Measurements from ENCODE around the gene FNDC7.
"Not testable (repeated sequence)": the region's sequence is repeated elsewhere in the genome, so short reads cannot be mapped to it uniquely, and the experiment has no call there.

The FNDC7 gene

GRCh38 chr1:108699375-108700332 lies 13.1 kb upstream of the FNDC7 start:
- DNase-seq (ENCODE audit: low spot score), result no peak

- no peak for DNase-seq (ENCODE audit: low spot score)
Measured at GRCh38 chr1:108701176-108701849, 11.4 kb upstream of the FNDC7 start.

GRCh38 chr1:108702109-108702508 lies 10.6 kb upstream of the FNDC7 start:
- DNase-seq (ENCODE audit: low spot score), result not testable (repeated sequence)

- DNase-seq (ENCODE audit: low spot score), result no peak
Measured at GRCh38 chr1:108703939-108704338, 8.8 kb upstream of the FNDC7 start.

- no peak for DNase-seq (ENCODE audit: low spot score)
Measured at GRCh38 chr1:108704496-108704895, 8.2 kb upstream of the FNDC7 start.

- DNase-seq (ENCODE audit: low spot score), result no peak
Measured at GRCh38 chr1:108706643-108707042, 6.1 kb upstream of the FNDC7 start.

- no peak for DNase-seq (ENCODE audit: low spot score)
Measured at GRCh38 chr1:108708691-108709660, 3.7 kb upstream of the FNDC7 start.

- DNase-seq (ENCODE audit: low spot score), result no peak
Measured at GRCh38 chr1:108715932-108716331, 3.2 kb downstream of the FNDC7 start.

GRCh38 chr1:108716437-108717230 lies 3.9 kb downstream of the FNDC7 start:
- peak; percentile 43 for DNase-seq (ENCODE audit: low spot score)

GRCh38 chr1:108717774-108718316 lies 5.1 kb downstream of the FNDC7 start:
- DNase-seq (ENCODE audit: low spot score), result peak; percentile 62

GRCh38 chr1:108718927-108719655 lies 6.4 kb downstream of the FNDC7 start:
- DNase-seq (ENCODE audit: low spot score), result peak; percentile 41

GRCh38 chr1:108719656-108720435 lies 7.1 kb downstream of the FNDC7 start:
- DNase-seq (ENCODE audit: low spot score), result no peak

- DNase-seq (ENCODE audit: low spot score), result peak; percentile 53
Measured at GRCh38 chr1:108722292-108722691, 9.6 kb downstream of the FNDC7 start.

- DNase-seq (ENCODE audit: low spot score), result no peak
Measured at GRCh38 chr1:108725906-108726305, 13.2 kb downstream of the FNDC7 start.

GRCh38 chr1:108728327-108728923 lies 15.7 kb downstream of the FNDC7 start:
- no peak for DNase-seq (ENCODE audit: low spot score)

GRCh38 chr1:108729481-108729880 lies 16.8 kb downstream of the FNDC7 start:
- DNase-seq (ENCODE audit: low spot score), result no peak

- DNase-seq (ENCODE audit: low spot score), result no peak
Measured at GRCh38 chr1:108732398-108732797, 19.7 kb downstream of the FNDC7 start.

- no peak for DNase-seq (ENCODE audit: low spot score)
Measured at GRCh38 chr1:108734171-108734865, 21.6 kb downstream of the FNDC7 start.
